Endodermal cell (in vitro differentiated cells): ENCODE data around the gene ZSCAN18. TPM values are rescaled to one million over a fixed set of nuclear protein-coding genes. Genes with fewer than 3 reads are reported as not detected.

Experiments
- DNase-seq: peaks from one replicate; pipeline ENCODE4 v3.0.0-alpha.2; 2017
- H3K27ac ChIP-seq: 2 replicates; pipeline ENCODE4 v1.5.1; 2013; ENCODE audit warnings: mild to moderate bottlenecking, low read depth, low read length, moderate library complexity
- H3K27me3 ChIP-seq: 2 replicates; pipeline ENCODE4 v1.6.1; 2013; ENCODE audit warnings: mild to moderate bottlenecking, low read length, moderate library complexity; ENCODE audit not compliant: insufficient read depth, control insufficient read depth, poor library complexity, severe bottlenecking
- H3K36me3 ChIP-seq: 2 replicates; pipeline ENCODE4 v1.7.0; 2013; ENCODE audit warnings: mild to moderate bottlenecking, low read length, moderate library complexity; ENCODE audit not compliant: control insufficient read depth, insufficient read depth
- H3K4me1 ChIP-seq: one replicate; pipeline ENCODE4 v1.7.0; 2013; ENCODE audit warnings: low read length; ENCODE audit not compliant: control insufficient read depth, insufficient read depth
- H3K4me3 ChIP-seq: 2 replicates; pipeline ENCODE4 v1.5.1; 2013; ENCODE audit warnings: mild to moderate bottlenecking, low read length, moderate library complexity
- H3K9ac ChIP-seq: 2 replicates; pipeline ENCODE4 v1.6.1; 2013; ENCODE audit warnings: mild to moderate bottlenecking, low read length, moderate library complexity; ENCODE audit not compliant: poor library complexity, severe bottlenecking; ENCODE audit errors: extremely low read depth
- H3K9me3 ChIP-seq: 2 replicates; pipeline ENCODE4 v1.6.1; 2013; ENCODE audit warnings: mild to moderate bottlenecking, low read length, moderate library complexity; ENCODE audit not compliant: control insufficient read depth
- H3K27ac Mint-ChIP-seq: 2 replicates; pipeline ENCODE4 v1.8.0; 2020; ENCODE audit warnings: mixed read lengths
- H3K27me3 Mint-ChIP-seq: 2 replicates; pipeline ENCODE4 v1.8.0; 2021; ENCODE audit warnings: mild to moderate bottlenecking, mixed read lengths; ENCODE audit not compliant: insufficient read depth
- H3K36me3 Mint-ChIP-seq: 2 replicates; pipeline ENCODE4 v1.8.0; 2020; ENCODE audit warnings: low read depth, mixed read lengths
- H3K4me1 Mint-ChIP-seq: 2 replicates; pipeline ENCODE4 v1.8.0; 2020; ENCODE audit warnings: mixed read lengths
- H3K4me3 Mint-ChIP-seq: 2 replicates; pipeline ENCODE4 v1.8.0; 2020; ENCODE audit warnings: mild to moderate bottlenecking, moderate library complexity, mixed read lengths
- H3K9me3 Mint-ChIP-seq: 2 replicates; pipeline ENCODE4 v1.8.0; 2020; ENCODE audit warnings: mild to moderate bottlenecking, mixed read lengths
- WGBS, 2 experiments: methylation state at CpG; one replicate each; pipeline versions ENCODE4 v1.1.5 to v1.1.7; 2013; ENCODE audit warnings: missing lambda C conversion rate in 2 of 2, mixed read lengths in 1 of 2; ENCODE audit not compliant: insufficient coverage in 1 of 2, insufficient read length in 1 of 2; 5-methylcytosine and 5-hydroxymethylcytosine counted together
- total RNA-seq, 2 donors: library from RNA; stranded (reverse); fragmentation: NEBNext Ultra II Directional in 1 of 2; extraction: Animal tissue kit (Norgen Biotek cat#: 25700) in 1 of 2; gene quantifications; 2 replicates in 1 of 2; 3 replicates in 1 of 2; pipeline ENCODE4 v1.2.1, GENCODE V29; 2021
- TF ChIP-seq, protein P1 (sequence below): fragments of 200-600 bp; sonication (generic); conservative IDR thresholded peaks from 2 replicates; pipeline ENCODE4 v1.5.0; 2021; ENCODE audit warnings: antibody characterized with exemption, mild to moderate bottlenecking

Gene ZSCAN18
- total RNA-seq, 2 donors from 2014 or later, result 68.2 to 112 TPM

DNA sequence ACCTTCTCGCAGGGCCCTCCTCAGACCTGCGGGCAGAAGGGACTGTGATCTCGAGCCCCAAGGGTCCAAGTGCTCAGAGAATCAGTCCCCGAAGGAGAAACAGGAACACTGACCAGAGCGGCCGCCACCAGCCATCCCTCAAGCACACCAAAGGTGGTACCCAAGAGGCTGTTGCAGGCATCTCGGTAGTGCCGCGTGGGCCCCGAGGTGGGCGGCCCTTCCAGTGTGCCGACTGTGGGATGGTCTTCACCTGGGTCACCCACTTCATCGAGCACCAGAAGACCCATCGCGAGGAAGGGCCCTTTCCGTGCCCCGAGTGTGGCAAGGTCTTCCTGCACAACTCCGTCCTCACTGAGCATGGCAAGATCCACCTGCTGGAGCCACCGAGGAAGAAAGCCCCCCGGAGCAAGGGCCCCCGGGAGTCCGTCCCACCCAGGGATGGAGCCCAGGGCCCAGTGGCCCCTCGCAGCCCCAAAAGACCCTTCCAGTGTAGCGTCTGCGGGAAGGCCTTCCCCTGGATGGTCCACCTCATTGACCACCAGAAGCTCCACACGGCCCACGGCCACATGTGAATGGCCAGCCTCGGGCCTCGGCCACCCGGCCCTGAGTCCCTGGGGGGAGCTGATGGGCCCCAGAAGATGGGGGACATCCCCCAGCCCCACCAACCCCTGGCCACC, 44.4 kb downstream of the ZSCAN18 start:
- Histone ChIP-seq H3K9me3 (peaks cover 18% of the 10 kb centered on the region), H3K9ac (no peak overlapping the region)
- 86 to 96% methylated on average over 16 to 30 of the region's 30 CpGs for WGBS, 2 experiments

GRCh38 chr19:58052256-58052655, 45.8 kb downstream of the ZSCAN18 start:
- Mint-ChIP-seq H3K4me3 (no peak overlapping the region), H3K36me3 (peaks cover 13% of the 10 kb centered on the region), H3K27me3 (peaks cover 28% of the 10 kb centered on the region), H3K27ac (no peak overlapping the region), H3K4me1 (no peaks in the 10 kb centered on the region), H3K9me3 (peaks cover 82% of the 10 kb centered on the region)
- no peaks in the 10 kb centered on the region for H3K4me1 ChIP-seq
- H3K27ac ChIP-seq, result no peak overlapping the region
- peaks cover 12% of the 10 kb centered on the region for H3K9me3 ChIP-seq
- H3K27me3 ChIP-seq, result no peaks in the 10 kb centered on the region
- no peak overlapping the region for H3K4me3 ChIP-seq
- TF ChIP-seq, protein P1, sequence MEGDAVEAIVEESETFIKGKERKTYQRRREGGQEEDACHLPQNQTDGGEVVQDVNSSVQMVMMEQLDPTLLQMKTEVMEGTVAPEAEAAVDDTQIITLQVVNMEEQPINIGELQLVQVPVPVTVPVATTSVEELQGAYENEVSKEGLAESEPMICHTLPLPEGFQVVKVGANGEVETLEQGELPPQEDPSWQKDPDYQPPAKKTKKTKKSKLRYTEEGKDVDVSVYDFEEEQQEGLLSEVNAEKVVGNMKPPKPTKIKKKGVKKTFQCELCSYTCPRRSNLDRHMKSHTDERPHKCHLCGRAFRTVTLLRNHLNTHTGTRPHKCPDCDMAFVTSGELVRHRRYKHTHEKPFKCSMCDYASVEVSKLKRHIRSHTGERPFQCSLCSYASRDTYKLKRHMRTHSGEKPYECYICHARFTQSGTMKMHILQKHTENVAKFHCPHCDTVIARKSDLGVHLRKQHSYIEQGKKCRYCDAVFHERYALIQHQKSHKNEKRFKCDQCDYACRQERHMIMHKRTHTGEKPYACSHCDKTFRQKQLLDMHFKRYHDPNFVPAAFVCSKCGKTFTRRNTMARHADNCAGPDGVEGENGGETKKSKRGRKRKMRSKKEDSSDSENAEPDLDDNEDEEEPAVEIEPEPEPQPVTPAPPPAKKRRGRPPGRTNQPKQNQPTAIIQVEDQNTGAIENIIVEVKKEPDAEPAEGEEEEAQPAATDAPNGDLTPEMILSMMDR, result no peak
- no peaks in the 10 kb centered on the region for H3K36me3 ChIP-seq
- DNase-seq, result no peak
- H3K9ac ChIP-seq, result no peak overlapping the region
- 91 to 93% methylated on average over 3 to 16 of the region's 16 CpGs for WGBS, 2 experiments

More for the DNA sequence above, 44.4 kb downstream of the ZSCAN18 start:
- peaks cover 13% of the 10 kb centered on the region for H3K36me3 Mint-ChIP-seq
- H3K9me3 Mint-ChIP-seq, result peaks cover 79% of the 10 kb centered on the region
- peaks cover 26% of the 10 kb centered on the region for H3K27me3 Mint-ChIP-seq
- H3K27ac Mint-ChIP-seq, result no peak overlapping the region
- no peak for DNase-seq
- no peak overlapping the region for H3K27ac ChIP-seq
- H3K4me3 Mint-ChIP-seq, result no peak overlapping the region
- H3K27me3 ChIP-seq, result no peaks in the 10 kb centered on the region
- no peak overlapping the region for H3K4me3 ChIP-seq
- H3K4me1 Mint-ChIP-seq, result no peaks in the 10 kb centered on the region
- H3K36me3 ChIP-seq, result no peaks in the 10 kb centered on the region
- TF ChIP-seq, protein P1, result no peak
- H3K4me1 ChIP-seq, result no peaks in the 10 kb centered on the region

DNA sequence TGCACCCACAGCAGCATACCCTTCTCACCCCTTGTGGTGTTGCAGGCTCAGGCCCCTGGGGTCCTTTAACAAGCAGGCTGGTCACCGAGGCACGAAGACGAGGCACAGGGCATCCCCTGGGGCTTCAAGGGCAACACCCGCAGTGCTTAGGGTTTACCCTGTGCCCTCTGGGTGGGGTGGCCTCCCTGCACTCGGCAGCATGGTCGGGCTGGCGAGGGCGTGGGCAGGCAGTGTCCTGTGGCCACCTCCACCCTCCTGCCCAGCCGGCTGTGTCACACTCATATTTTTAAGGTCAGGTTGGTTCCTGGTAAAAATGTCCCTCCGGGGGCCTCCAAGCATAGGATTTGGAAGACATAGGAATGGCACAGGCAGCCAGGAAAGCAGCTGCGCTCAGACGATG, 50.4 kb downstream of the ZSCAN18 start:
- H3K4me1 Mint-ChIP-seq, result no peaks in the 10 kb centered on the region
- Histone ChIP-seq H3K9me3 (peaks cover 12% of the 10 kb centered on the region), H3K36me3 (no peaks in the 10 kb centered on the region), H3K4me1 (no peaks in the 10 kb centered on the region), H3K27ac (no peak overlapping the region), H3K4me3 (no peak overlapping the region), H3K27me3 (no peaks in the 10 kb centered on the region), H3K9ac (no peak overlapping the region)
- no peak for DNase-seq
- TF ChIP-seq, protein P1, result no peak
- H3K4me3 Mint-ChIP-seq, result no peak overlapping the region
- H3K27ac Mint-ChIP-seq, result no peak overlapping the region
- H3K36me3 Mint-ChIP-seq, result peaks cover 12% of the 10 kb centered on the region
- 81 to 84% methylated on average over 10 to 12 of the region's 12 CpGs for WGBS, 2 experiments
- H3K27me3 Mint-ChIP-seq, result peaks cover 37% of the 10 kb centered on the region
- peaks cover 88% of the 10 kb centered on the region for H3K9me3 Mint-ChIP-seq
